H1 (cell line): ENCODE data around the gene UBASH3B. TPM values are rescaled to one million over a fixed set of nuclear protein-coding genes. Genes with fewer than 3 reads are reported as not detected.

ENCODE experiments used
- CTCF ChIA-PET: fragments of 300-600 bp; sonication (Branson Sonifier 250); formaldehyde crosslinking; loops from one replicate; lab custom pipeline; 2021; ENCODE audit not compliant: partially characterized antibody; lab: Charles Lee
- POLR2A ChIA-PET: fragments of 300-600 bp; sonication (Branson Sonifier 250); formaldehyde crosslinking; loops from one replicate; lab custom pipeline; 2021; ENCODE audit warnings: inconsistent platforms; ENCODE audit not compliant: partially characterized antibody; lab: Charles Lee
- DNase-seq, 2 experiments: peaks; one replicate each; pipeline versions ENCODE4 v3.0.0 to v3.0.0-alpha.2; 2010 to 2022; ENCODE audit warnings: low spot score in 2 of 2, low read depth in 1 of 2, mixed read lengths in 1 of 2
- FAIRE-seq: peaks from 2 replicates; lab custom pipeline; 2011; peaks lifted over from hg19 to GRCh38; lab: Jason Lieb, UNC
- H2AFZ ChIP-seq: 2 replicates; pipeline ENCODE4 v1.8.1; 2012; ENCODE audit warnings: low read length, inconsistent platforms
- H2AK5ac ChIP-seq: 2 replicates; pipeline ENCODE4 v1.6.1; 2013; ENCODE audit warnings: low read depth, low read length
- H2BK120ac ChIP-seq: replicated peaks from 2 replicates; pipeline ENCODE3; 2013; ENCODE audit warnings: low read depth, low read length, inconsistent platforms
- H2BK12ac ChIP-seq: 2 replicates; pipeline ENCODE4 v1.6.1; 2013; ENCODE audit warnings: low read depth, low read length
- H2BK15ac ChIP-seq: 2 replicates; pipeline ENCODE4 v1.6.1; 2013; ENCODE audit warnings: low read length
- H2BK20ac ChIP-seq: 2 replicates; pipeline ENCODE4 v1.6.1; 2013; ENCODE audit warnings: low read length
- H2BK5ac ChIP-seq: 2 replicates; pipeline ENCODE4 v1.6.1; 2013; ENCODE audit warnings: low read depth, low read length
- H3K14ac ChIP-seq: 2 replicates; pipeline ENCODE4 v1.6.1; 2013; ENCODE audit warnings: inconsistent platforms; ENCODE audit not compliant: insufficient read length
- H3K18ac ChIP-seq: 2 replicates; pipeline ENCODE4 v1.6.1; 2013; ENCODE audit warnings: low read length; ENCODE audit errors: extremely low read depth
- H3K23ac ChIP-seq: 2 replicates; pipeline ENCODE4 v1.6.1; 2013; ENCODE audit warnings: inconsistent platforms; ENCODE audit not compliant: insufficient read length
- H3K23me2 ChIP-seq: 2 replicates; pipeline ENCODE4 v1.6.1; 2013; ENCODE audit warnings: low read depth, low read length
- H3K27ac ChIP-seq: 2 replicates; pipeline ENCODE4 v1.6.1; 2011; ENCODE audit warnings: low read depth, low read length, inconsistent platforms
- H3K27me3 ChIP-seq, 4 experiments: replicated peaks in 1 of 4; 1 replicate in 1 of 4; 2 replicates in 3 of 4; pipeline versions ENCODE4 v1.6.1 to v1.8.1; 2011 to 2013; ENCODE audit warnings: low read length in 3 of 4, mild to moderate bottlenecking in 3 of 4, inconsistent platforms in 2 of 4, mixed read lengths in 2 of 4, moderate library complexity in 1 of 4; ENCODE audit not compliant: control insufficient read depth in 3 of 4, insufficient read depth in 3 of 4; ENCODE audit errors: extremely low read depth in 1 of 4
- H3K36me3 ChIP-seq, 4 experiments: 2 replicates each; pipeline versions ENCODE4 v1.6.1 to v1.8.1; 2011 to 2013; ENCODE audit warnings: mild to moderate bottlenecking in 4 of 4, low read length in 3 of 4, moderate library complexity in 2 of 4, control low read depth in 1 of 4, inconsistent platforms in 1 of 4; ENCODE audit not compliant: insufficient read depth in 4 of 4, control insufficient read depth in 2 of 4
- H3K4ac ChIP-seq: replicated peaks from 2 replicates; pipeline ENCODE3; 2013; ENCODE audit warnings: low read length, low read depth, mixed read lengths, inconsistent platforms; ENCODE audit not compliant: insufficient read length
- H3K4me1 ChIP-seq, 4 experiments: replicated peaks in 1 of 4; 1 replicate in 1 of 4; 2 replicates in 3 of 4; pipeline versions ENCODE4 v1.6.1 to v1.8.1; 2011 to 2013; ENCODE audit warnings: low read length in 3 of 4, inconsistent platforms in 2 of 4, mixed read lengths in 1 of 4; ENCODE audit not compliant: insufficient read depth in 4 of 4, control insufficient read depth in 3 of 4
- H3K4me2 ChIP-seq, 2 experiments: 2 replicates each; pipeline versions ENCODE4 v1.6.1 to v1.8.1; 2011 to 2013; ENCODE audit warnings: low read depth in 2 of 2, low read length in 2 of 2, control low read depth in 1 of 2, inconsistent platforms in 1 of 2, mild to moderate bottlenecking in 1 of 2; ENCODE audit not compliant: insufficient read depth in 1 of 2
- H3K4me3 ChIP-seq, 4 experiments: fragments of 200-600, 300-600 bp in 1 of 4; sonication (generic), shearing (Covaris generic), sonication (Bioruptor Twin) in 1 of 4; 2 replicates each; pipeline versions ENCODE4 v1.5.1 to v1.8.1; 2011 to 2016; ENCODE audit warnings: low read length in 4 of 4, low read depth in 3 of 4, control low read depth in 2 of 4, inconsistent platforms in 2 of 4, mild to moderate bottlenecking in 2 of 4, mixed read lengths in 1 of 4, moderate library complexity in 1 of 4; ENCODE audit not compliant: insufficient read depth in 2 of 4; ENCODE audit errors: extremely low read depth in 1 of 4
- H3K56ac ChIP-seq: replicated peaks from 2 replicates; pipeline ENCODE3; 2013; ENCODE audit warnings: low read depth, mild to moderate bottlenecking, mixed read lengths, low read length, inconsistent platforms; ENCODE audit not compliant: insufficient read length
- H3K79me1 ChIP-seq: 2 replicates; pipeline ENCODE4 v1.6.1; 2013; ENCODE audit warnings: low read depth, low read length, control low read depth
- H3K79me2 ChIP-seq, 2 experiments: 2 replicates each; pipeline versions ENCODE4 v1.6.1 to v1.8.1; 2012 to 2013; ENCODE audit warnings: low read length in 2 of 2, mild to moderate bottlenecking in 2 of 2, inconsistent platforms in 1 of 2; ENCODE audit not compliant: insufficient read depth in 2 of 2, control insufficient read depth in 1 of 2
- H3K9ac ChIP-seq, 4 experiments: replicated peaks in 1 of 4; 1 replicate in 1 of 4; 2 replicates in 3 of 4; pipeline versions ENCODE4 v1.6.1 to v1.8.1; 2011 to 2013; ENCODE audit warnings: low read depth in 3 of 4, low read length in 3 of 4, control low read depth in 2 of 4, mild to moderate bottlenecking in 2 of 4, moderate library complexity in 2 of 4, inconsistent platforms in 1 of 4; ENCODE audit errors: extremely low read depth in 1 of 4
- H3K9me3 ChIP-seq, 2 experiments: 2 replicates each; pipeline versions ENCODE4 v1.6.1 to v1.8.1; 2012 to 2013; ENCODE audit warnings: mild to moderate bottlenecking in 2 of 2, moderate library complexity in 2 of 2, control low read depth in 1 of 2, inconsistent platforms in 1 of 2, low read depth in 1 of 2, low read length in 1 of 2, mixed read lengths in 1 of 2; ENCODE audit not compliant: insufficient read depth in 2 of 2
- H4K20me1 ChIP-seq, 2 experiments: replicated peaks in 1 of 2; 2 replicates each; pipeline versions ENCODE3 to v1.8.1; 2011 to 2013; ENCODE audit warnings: inconsistent platforms in 2 of 2, low read length in 2 of 2, mild to moderate bottlenecking in 1 of 2; ENCODE audit not compliant: insufficient read depth in 2 of 2, control insufficient read depth in 1 of 2
- H4K5ac ChIP-seq: 2 replicates; pipeline ENCODE4 v1.6.1; 2013; ENCODE audit warnings: low read length, low read depth, mixed read lengths, inconsistent platforms; ENCODE audit not compliant: insufficient read length
- H4K8ac ChIP-seq: 2 replicates; pipeline ENCODE4 v1.8.0; 2013; ENCODE audit warnings: mild to moderate bottlenecking, moderate library complexity, low read length, inconsistent platforms; ENCODE audit not compliant: insufficient read depth; ENCODE audit errors: extremely low read depth
- H4K91ac ChIP-seq: replicated peaks from 2 replicates; pipeline ENCODE3; 2013; ENCODE audit warnings: low read length, mixed read lengths, inconsistent platforms; ENCODE audit not compliant: insufficient read length
- BRCA1 ChIP-seq: IDR thresholded peaks from 2 replicates; pipeline ENCODE4 v1.6.1; 2012; ENCODE audit warnings: low read depth, low read length, improper control_type of control experiment
- KDM1A ChIP-seq: fragments of 200-600, 300-600 bp; sonication (generic); IDR thresholded peaks from 2 replicates; pipeline ENCODE4 v1.7.1; 2016; ENCODE audit warnings: mild to moderate bottlenecking, low read length, borderline replicate concordance
- NRF1 ChIP-seq: IDR thresholded peaks from 2 replicates; pipeline ENCODE4 v1.6.1; 2011; ENCODE audit warnings: mild to moderate bottlenecking, low read depth, low read length, improper control_type of control experiment
- POLR2A ChIP-seq, 2 experiments: IDR thresholded peaks; 1 replicate in 1 of 2; 2 replicates in 1 of 2; pipeline ENCODE4 v1.6.1; 2011; ENCODE audit warnings: low read depth in 2 of 2, low read length in 2 of 2, mild to moderate bottlenecking in 2 of 2; ENCODE audit errors: control extremely low read depth in 1 of 2
- POLR2AphosphoS5 ChIP-seq: IDR thresholded peaks from 2 replicates; pipeline ENCODE4 v1.6.1; 2011; ENCODE audit warnings: low read depth, low read length
- RFX5 ChIP-seq: IDR thresholded peaks from 2 replicates; pipeline ENCODE4 v1.6.1; 2011; ENCODE audit warnings: low read depth, low read length, improper control_type of control experiment, borderline replicate concordance
- SAP30 ChIP-seq: fragments of 300-600 bp; sonication (generic); IDR thresholded peaks from 2 replicates; pipeline ENCODE4 v1.7.1; 2012; ENCODE audit warnings: low read length, moderate library complexity, mild to moderate bottlenecking, inconsistent platforms; ENCODE audit not compliant: insufficient read depth, insufficient replicate concordance
- TEAD4 ChIP-seq: IDR thresholded peaks from 2 replicates; pipeline ENCODE4 v1.6.1; 2012; ENCODE audit warnings: low read depth, low read length, inconsistent platforms, mixed read lengths
- YY1 ChIP-seq: IDR thresholded peaks from 2 replicates; pipeline ENCODE4 v1.6.1; 2011; ENCODE audit warnings: low read depth, mild to moderate bottlenecking, low read length
- WGBS, 2 experiments: shearing (Covaris generic) in 1 of 2; methylation state at CpG; one replicate each; pipeline versions ENCODE4 v1.1.6 to v1.1.7; 2013 to 2015; ENCODE audit warnings: low lambda C conversion rate in 2 of 2, mixed read lengths in 2 of 2, inconsistent platforms in 1 of 2, low coverage in 1 of 2, missing lambda C conversion rate in 1 of 2; ENCODE audit not compliant: insufficient replicate concordance in 2 of 2, insufficient coverage in 1 of 2, insufficient read length in 1 of 2; ENCODE audit errors: extremely low coverage in 1 of 2, missing lambda C conversion rate in 1 of 2; 5-methylcytosine and 5-hydroxymethylcytosine counted together
- polyA plus RNA-seq, 7 experiments: library from polyadenylated mRNA; depleted of rRNA in 3 of 7; stranded (reverse) in 5 of 7; unstranded in 2 of 7; fragments of >200 nt in 5 of 7; fragments of 200-250 nt in 2 of 7; gene quantifications; 1 replicate in 5 of 7; 2 replicates in 1 of 7; 4 replicates in 1 of 7; pipeline versions ENCODE4 v1.2.1 to v1.2.3, GENCODE V29; 2011 to 2013; ENCODE audit warnings: missing spikeins in 2 of 7, mixed read lengths in 2 of 7
- total RNA-seq: library from RNA; stranded (reverse); fragmentation: NEBNext Ultra II Directional; extraction: Animal tissue kit (Norgen Biotek cat#: 25700); gene quantifications from 2 replicates; pipeline ENCODE4 v1.2.1, GENCODE V29; 2021
- TF ChIP-seq, protein P1 (sequence below): IDR thresholded peaks from 2 replicates; pipeline ENCODE4 v1.6.1; 2012; ENCODE audit warnings: inconsistent platforms
- TF ChIP-seq, protein P2 (sequence below): IDR thresholded peaks from 2 replicates; pipeline ENCODE4 v1.6.1; 2011; ENCODE audit warnings: low read length, improper control_type of control experiment

The UBASH3B gene
- total and polyA plus RNA-seq, 2 of the 8 experiments (the other 6 are each of a cell fraction or from before 2014, with no cell fraction given): 7.5 to 9.5 TPM

DNA sequence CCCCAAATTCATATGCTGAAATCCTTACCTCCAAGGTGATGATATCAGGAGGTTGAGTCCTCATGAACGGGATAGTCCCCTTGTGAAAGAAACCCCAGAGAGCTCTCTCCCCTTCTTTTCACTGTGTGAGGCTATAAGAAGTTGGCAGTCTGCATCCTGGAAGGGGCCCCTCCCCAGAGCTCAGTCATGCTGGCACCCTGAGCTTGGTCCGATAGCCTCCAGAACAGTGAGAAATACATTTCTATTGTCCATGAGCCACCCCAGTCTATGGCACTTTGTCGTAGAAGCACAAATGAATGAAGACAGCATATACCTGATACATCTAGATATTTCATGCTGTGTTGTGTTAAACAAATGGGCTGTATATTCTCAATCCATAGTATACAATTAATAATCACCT is 101.7 kb downstream of the UBASH3B start:
- Histone ChIP-seq H3K23me2 (no peaks in the 10 kb centered on the region), H3K4me3 (no peak overlapping the region), H3K27ac (no peak overlapping the region), H2BK120ac (no peak overlapping the region), H3K79me1 (no peaks in the 10 kb centered on the region), H3K56ac (no peak overlapping the region), H4K8ac (no peak overlapping the region), H3K18ac (no peak overlapping the region), H3K23ac (no peak overlapping the region), H3K36me3 (no peaks in the 10 kb centered on the region), H3K4me2 (no peak overlapping the region), H3K4me1 (no peaks in the 10 kb centered on the region), H2AFZ (no peak overlapping the region), H3K27me3 (no peaks in the 10 kb centered on the region), H4K20me1 (no peaks in the 10 kb centered on the region), H2BK5ac (no peak overlapping the region), H4K5ac (no peak overlapping the region), H4K91ac (no peak overlapping the region), H2BK20ac (no peak overlapping the region), H2BK15ac (no peak overlapping the region), H3K14ac (no peak overlapping the region), H3K9me3 (no peaks in the 10 kb centered on the region), H3K4ac (no peak overlapping the region), H3K9ac (no peak overlapping the region), H3K79me2 (no peaks in the 10 kb centered on the region), H2AK5ac (no peak overlapping the region), H2BK12ac (no peak overlapping the region)
- POLR2A ChIA-PET: interaction anchor here (0.7 kb wide), 1 partner anchor 9 kb away, joined by 3 read pairs; no protein-coding TSS in a partner anchor
- CTCF ChIA-PET: interaction anchor here (3.0 to 20.7 kb wide), 6 partner anchors 9 to 126 kb away, joined by 12 to 356 read pairs (median 40); no protein-coding TSS in a partner anchor
- DNase-seq (no peak), FAIRE-seq (no peak)
- 88% methylated on average over 3 of the region's 3 CpGs; no CpG with 5 or more reads in 1 of the 2 experiments for WGBS, 2 experiments
- TF ChIP-seq RFX5 (no peak), POLR2AphosphoS5 (no peak), SAP30 (no peak), POLR2A (IDR thresholded peaks at IDR 0.05; ENCODE audit: control extremely low read depth in 1 of 2, low read depth in 2 of 2, low read length in 2 of 2) (no peak), YY1 (no peak), TEAD4 (no peak), NRF1 (no peak), KDM1A (no peak), BRCA1 (no peak)
- TF ChIP-seq, protein P1, sequence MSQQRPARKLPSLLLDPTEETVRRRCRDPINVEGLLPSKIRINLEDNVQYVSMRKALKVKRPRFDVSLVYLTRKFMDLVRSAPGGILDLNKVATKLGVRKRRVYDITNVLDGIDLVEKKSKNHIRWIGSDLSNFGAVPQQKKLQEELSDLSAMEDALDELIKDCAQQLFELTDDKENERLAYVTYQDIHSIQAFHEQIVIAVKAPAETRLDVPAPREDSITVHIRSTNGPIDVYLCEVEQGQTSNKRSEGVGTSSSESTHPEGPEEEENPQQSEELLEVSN: no peak
- TF ChIP-seq, protein P2, sequence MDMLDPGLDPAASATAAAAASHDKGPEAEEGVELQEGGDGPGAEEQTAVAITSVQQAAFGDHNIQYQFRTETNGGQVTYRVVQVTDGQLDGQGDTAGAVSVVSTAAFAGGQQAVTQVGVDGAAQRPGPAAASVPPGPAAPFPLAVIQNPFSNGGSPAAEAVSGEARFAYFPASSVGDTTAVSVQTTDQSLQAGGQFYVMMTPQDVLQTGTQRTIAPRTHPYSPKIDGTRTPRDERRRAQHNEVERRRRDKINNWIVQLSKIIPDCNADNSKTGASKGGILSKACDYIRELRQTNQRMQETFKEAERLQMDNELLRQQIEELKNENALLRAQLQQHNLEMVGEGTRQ: no peak
